ENCODE measurements around the gene ODAD3. TPM values are rescaled to one million over a fixed set of nuclear protein-coding genes. Genes with fewer than 3 reads are reported as not detected.

ODAD3 gene
- total RNA-seq, 2 donors from 2014 or later: 0.30 to 0.95 TPM

DNA sequence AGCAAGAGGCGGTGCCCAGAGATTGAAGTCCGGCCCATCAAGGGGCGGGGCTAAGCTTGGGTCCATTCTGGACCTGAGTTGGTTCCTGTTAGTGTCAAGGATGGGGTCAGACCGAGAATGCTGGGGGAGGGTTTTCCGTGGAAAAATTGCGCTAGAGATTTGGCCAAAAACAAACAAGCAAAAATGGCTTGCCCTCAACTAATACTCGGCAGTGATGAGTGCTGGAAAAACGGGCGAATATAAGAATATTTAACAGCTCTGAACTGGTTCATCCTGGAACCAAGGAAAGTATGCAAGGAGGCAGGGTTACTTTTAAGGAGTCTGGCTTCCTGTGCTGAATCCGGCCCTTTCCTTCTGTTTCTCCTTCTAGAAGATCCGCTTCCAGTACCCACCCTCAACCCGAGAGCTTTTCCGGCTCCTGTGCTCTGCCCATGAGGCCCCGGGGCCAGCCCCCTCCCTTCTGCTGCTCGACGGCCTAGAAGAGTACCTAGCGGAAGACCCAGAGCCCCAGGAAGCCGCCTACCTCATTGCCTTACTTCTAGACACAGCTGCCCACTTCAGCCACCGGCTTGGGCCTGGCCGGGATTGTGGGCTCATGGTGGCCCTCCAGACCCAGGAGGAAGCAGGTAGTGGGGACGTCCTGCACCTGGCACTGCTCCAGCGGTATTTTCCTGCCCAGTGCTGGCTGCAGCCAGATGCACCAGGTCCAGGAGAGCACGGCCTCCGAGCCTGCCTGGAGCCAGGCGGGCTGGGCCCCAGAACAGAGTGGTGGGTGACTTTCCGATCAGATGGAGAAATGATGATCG is 59.6 kb downstream of the ODAD3 start:
- no peaks in the 10 kb centered on the region for H3K9me3 Mint-ChIP-seq
- no peak overlapping the region for H3K27ac Mint-ChIP-seq
- peaks cover 15 to 30% of the 10 kb centered on the region in 2 donors for H3K36me3 Mint-ChIP-seq
- ATAC-seq (peak; percentile 22 to 51), DNase-seq (ENCODE audit: low spot score in 2 of 2) (peak; percentile 69 to 72)

DNA sequence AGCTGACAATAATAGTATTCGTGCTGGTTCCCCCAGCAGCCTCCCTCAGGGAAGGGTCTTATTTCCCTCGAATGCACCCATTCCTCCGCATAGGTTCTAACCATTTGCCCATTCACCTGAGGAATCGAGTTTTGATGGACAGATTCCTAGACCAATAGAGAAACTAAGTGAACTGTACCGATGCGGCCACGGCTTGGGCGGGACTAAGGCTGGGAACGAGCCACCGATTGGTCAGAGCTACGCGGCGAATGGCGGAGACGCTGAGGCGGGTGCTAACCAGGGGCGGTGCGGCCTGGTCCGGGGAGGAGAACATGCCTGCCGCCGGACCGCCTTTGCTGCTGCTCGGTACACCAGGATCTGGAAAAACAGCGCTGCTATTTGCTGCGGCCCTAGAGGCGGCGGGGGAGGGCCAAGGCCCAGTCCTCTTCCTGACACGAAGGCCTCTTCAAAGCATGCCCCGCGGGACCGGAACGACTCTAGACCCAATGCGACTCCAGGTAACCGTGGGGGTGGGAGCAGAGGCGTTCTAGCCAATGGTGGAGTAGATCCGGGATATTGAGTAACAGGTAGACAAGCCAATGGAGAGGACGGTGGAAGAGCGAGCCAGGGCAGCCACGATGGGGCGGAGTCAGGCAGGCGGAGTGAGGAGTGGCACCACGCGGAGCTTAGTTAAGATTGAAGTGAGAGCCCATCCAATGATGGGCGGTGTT is 60.3 kb downstream of the ODAD3 start, which contains the start of gene SWSAP1:
TSS of gene SWSAP1 (plus strand) at position 234 of the 710 bp plus-strand sequence. CDS start at position 249, 15 bp downstream.
- Mint-ChIP-seq H3K9me3 (no peaks in the 10 kb centered on the region), H3K27ac (no peak within 1 kb of the TSS), H3K36me3 (peaks cover 11 to 23% of the 10 kb centered on the region in 2 donors)
- DNase-seq (ENCODE audit: low spot score in 2 of 2): peak; percentile 95 to 98
- peak; percentile 91 for ATAC-seq

GRCh38 chr19:11373885-11374432 is 61.0 kb downstream of the ODAD3 start:
- DNase-seq (ENCODE audit: low spot score in 2 of 2) (no peak), ATAC-seq (no peak)
- H3K36me3 Mint-ChIP-seq: peaks cover 17 to 23% of the 10 kb centered on the region in 2 donors
- H3K27ac Mint-ChIP-seq: no peak overlapping the region
- H3K9me3 Mint-ChIP-seq: no peaks in the 10 kb centered on the region

GRCh38 chr19:11373166-11373884 is 61.6 kb downstream of the ODAD3 start:
- Mint-ChIP-seq H3K27ac (no peak overlapping the region), H3K36me3 (peaks cover 17 to 23% of the 10 kb centered on the region in 2 donors), H3K9me3 (no peaks in the 10 kb centered on the region)
- ATAC-seq (no peak), DNase-seq (ENCODE audit: low spot score in 2 of 2) (no peak)

DNA sequence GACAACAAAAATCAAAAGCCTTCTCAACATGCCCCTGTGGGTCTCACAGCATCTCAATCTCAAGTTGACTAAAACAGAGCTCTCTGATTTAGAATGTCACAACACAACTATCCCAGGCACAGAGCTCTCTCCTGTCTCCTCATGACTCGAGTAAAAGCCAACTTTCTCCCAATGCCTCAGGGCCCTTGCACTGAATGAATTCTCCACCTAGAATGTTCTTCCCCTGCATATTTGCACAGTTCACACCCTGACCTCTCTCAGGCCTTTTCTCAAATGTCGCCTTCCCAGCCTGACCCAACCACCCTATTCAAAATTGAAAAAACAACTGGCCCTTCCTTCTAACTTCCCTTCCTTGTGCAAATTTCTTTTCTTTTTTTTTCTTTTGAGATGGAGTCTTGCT is 64.2 kb downstream of the ODAD3 start:
- DNase-seq (ENCODE audit: low spot score in 2 of 2): no peak

More for the DNA sequence above, 64.2 kb downstream of the ODAD3 start:
- ATAC-seq: no peak
- Mint-ChIP-seq H3K27ac (no peak overlapping the region), H3K9me3 (no peaks in the 10 kb centered on the region), H3K36me3 (peaks cover 3 to 10% of the 10 kb centered on the region in 2 donors)

Other genes with a start within 250 kb of the ODAD3 start
- gene KANK2, start 237.6 kb downstream of the ODAD3 start, total RNA-seq: 1 to 10 TPM; 1.6 to 5.5 TPM
- gene ANGPTL8, start 195.5 kb downstream of the ODAD3 start, total RNA-seq: not detected
- gene DOCK6, start 172.6 kb downstream of the ODAD3 start, total RNA-seq: 10 to 100 TPM in 1 of 2 donors, 1 to 10 TPM in 1; 2.0 to 17.4 TPM
- gene TSPAN16, start 139.0 kb downstream of the ODAD3 start, total RNA-seq: not detected
- 10 to 100 TPM in 1 of 2 donors, 1 to 10 TPM in 1; 3.9 to 19.3 TPM for gene RAB3D, start 95.5 kb downstream of the ODAD3 start, total RNA-seq
- 10 to 100 TPM; 29.9 to 36.4 TPM for gene TMEM205, start 88.9 kb downstream of the ODAD3 start, total RNA-seq
- gene CCDC159, start 88.6 kb downstream of the ODAD3 start, total RNA-seq: 10 to 100 TPM; 16.6 to 28.8 TPM
- gene PLPPR2, start 79.7 kb downstream of the ODAD3 start, total RNA-seq: 1 to 10 TPM; 4.4 to 7.9 TPM
- 1 to 10 TPM; 1.9 to 2.2 TPM for gene SWSAP1, start 60.5 kb downstream of the ODAD3 start, total RNA-seq
- 10 to 100 TPM in 1 of 2 donors, 1 to 10 TPM in 1; 7.9 to 14.1 TPM for gene EPOR, start 50.8 kb downstream of the ODAD3 start, total RNA-seq
- gene RGL3, start 15.8 kb downstream of the ODAD3 start, total RNA-seq: not detected
- gene PRKCSH, start 514 bp upstream of the ODAD3 start, total RNA-seq: 100 to 1,000 TPM; 272 to 285 TPM
- not detected for gene ELAVL3, start 45.9 kb upstream of the ODAD3 start, total RNA-seq
- 10 to 100 TPM; 10.3 to 20.3 TPM for gene ZNF653, start 70.7 kb upstream of the ODAD3 start, total RNA-seq
- gene ECSIT, start 94.0 kb upstream of the ODAD3 start, total RNA-seq: 10 to 100 TPM; 43.0 to 73.3 TPM
- not detected for gene CNN1, start 103.7 kb upstream of the ODAD3 start, total RNA-seq
- 10 to 100 TPM; 43.1 to 64.1 TPM for gene ELOF1, start 124.1 kb upstream of the ODAD3 start, total RNA-seq
- 10 to 100 TPM; 20.3 to 30.0 TPM for gene ACP5, start 142.5 kb upstream of the ODAD3 start, total RNA-seq
- gene ZNF627, start 162.4 kb upstream of the ODAD3 start, total RNA-seq: 1 to 10 TPM; 5.8 to 6.7 TPM